Endothelial cell of umbilical vein (primary cell): ENCODE data around the gene SUGCT. TPM values are rescaled to one million over a fixed set of nuclear protein-coding genes. Genes with fewer than 3 reads are reported as not detected.

ENCODE experiments used
- BruUV-seq: library from RNA; stranded (reverse); fragments of 400-500 nt; replicated peaks from 2 replicates; lab custom pipeline; 2021; lab: Mats Ljungman, UMichigan
- CTCF ChIA-PET: fragments of 300-600, 350-600 bp; sonication (Branson Sonifier 250); formaldehyde crosslinking; loops from one replicate; lab custom pipeline; 2021; ENCODE audit warnings: antibody characterized with exemption, inconsistent platforms; lab: Charles Lee
- POLR2A ChIA-PET: fragments of 300-600, 350-600 bp; sonication (Branson Sonifier 250); formaldehyde crosslinking; loops from one replicate; lab custom pipeline; 2021; ENCODE audit warnings: antibody characterized with exemption, inconsistent platforms; lab: Charles Lee
- DNase-seq: peaks from one replicate; pipeline ENCODE4 v3.0.0-alpha.2; 2011; ENCODE audit warnings: low read depth, low spot score
- FAIRE-seq: peaks from 2 replicates; lab custom pipeline; 2011; peaks lifted over from hg19 to GRCh38; lab: Jason Lieb, UNC
- H2AFZ ChIP-seq: 2 replicates; pipeline ENCODE4 v1.6.0; 2012; ENCODE audit warnings: low read depth, low read length, control low read depth, inconsistent platforms
- H3K27ac ChIP-seq: 2 replicates; pipeline ENCODE4 v1.5.1; 2011; ENCODE audit warnings: low read depth, mild to moderate bottlenecking, control low read depth, low read length, moderate library complexity; ENCODE audit not compliant: insufficient read depth
- H3K27me3 ChIP-seq, 2 experiments: 2 replicates each; pipeline versions ENCODE4 v1.6.0 to v1.6.1; 2011; ENCODE audit warnings: low read length in 2 of 2, mixed read lengths in 1 of 2; ENCODE audit not compliant: control insufficient read depth in 2 of 2, insufficient read depth in 2 of 2
- H3K36me3 ChIP-seq, 2 experiments: 2 replicates in 1 of 2; 3 replicates in 1 of 2; pipeline ENCODE4 v1.5.1; 2011; ENCODE audit warnings: low read length in 2 of 2, mild to moderate bottlenecking in 1 of 2, moderate library complexity in 1 of 2; ENCODE audit not compliant: control insufficient read depth in 2 of 2, insufficient read depth in 2 of 2; ENCODE audit errors: extremely low read depth in 1 of 2
- H3K4me1 ChIP-seq: 3 replicates; pipeline ENCODE4 v1.5.1; 2011; ENCODE audit warnings: mild to moderate bottlenecking, low read length; ENCODE audit not compliant: control insufficient read depth, insufficient read depth; ENCODE audit errors: extremely low read depth
- H3K4me2 ChIP-seq: 2 replicates; pipeline ENCODE4 v1.6.1; 2011; ENCODE audit warnings: low read length, control low read depth, mixed read lengths; ENCODE audit not compliant: insufficient read depth
- H3K4me3 ChIP-seq, 3 experiments: fragments of 200-600 bp in 1 of 3; sonication (generic), shearing (Covaris generic) in 1 of 3; replicated peaks in 1 of 3; 2 replicates each; pipeline ENCODE4 v1.5.1; 2011 to 2016; ENCODE audit warnings: control low read depth in 3 of 3, low read length in 3 of 3, mild to moderate bottlenecking in 2 of 3, inconsistent platforms in 1 of 3, low read depth in 1 of 3, moderate library complexity in 1 of 3; ENCODE audit not compliant: insufficient read depth in 1 of 3
- H3K79me2 ChIP-seq: 2 replicates; pipeline ENCODE4 v1.6.0; 2012; ENCODE audit warnings: low read length, inconsistent platforms; ENCODE audit not compliant: control insufficient read depth, insufficient read depth
- H3K9ac ChIP-seq: replicated peaks from 2 replicates; pipeline ENCODE3; 2011; ENCODE audit warnings: low read length, control low read depth; ENCODE audit not compliant: insufficient read depth; ENCODE audit errors: extremely low read depth
- H3K9me1 ChIP-seq: replicated peaks from 3 replicates; pipeline ENCODE4 v1.6.0; 2011; ENCODE audit warnings: mild to moderate bottlenecking, low read length; ENCODE audit not compliant: control insufficient read depth, insufficient read depth; ENCODE audit errors: extremely low read depth
- H3K9me3 ChIP-seq: replicated peaks from 2 replicates; pipeline ENCODE4 v1.5.1; 2012; ENCODE audit warnings: low read length, inconsistent platforms; ENCODE audit not compliant: control insufficient read depth, insufficient read depth
- H4K20me1 ChIP-seq: replicated peaks from 2 replicates; pipeline ENCODE3; 2011; ENCODE audit warnings: mild to moderate bottlenecking, low read length; ENCODE audit not compliant: control insufficient read depth, insufficient read depth; ENCODE audit errors: extremely low read depth
- FOS ChIP-seq: IDR thresholded peaks from 2 replicates; pipeline ENCODE4 v1.6.1; 2011; ENCODE audit warnings: mild to moderate bottlenecking, low read length, moderate library complexity, borderline replicate concordance; ENCODE audit not compliant: insufficient read depth
- GATA2 ChIP-seq: IDR thresholded peaks from 2 replicates; pipeline ENCODE4 v1.7.0; 2011; ENCODE audit warnings: low read depth, mild to moderate bottlenecking, moderate library complexity, mixed read lengths, low read length; ENCODE audit not compliant: insufficient read length, insufficient read depth
- JUN ChIP-seq: IDR thresholded peaks from 2 replicates; pipeline ENCODE4 v1.6.1; 2011; ENCODE audit warnings: borderline replicate concordance, low read depth; ENCODE audit not compliant: insufficient read length, insufficient read depth
- MYC ChIP-seq: IDR thresholded peaks from one replicate; pipeline ENCODE4 v1.6.1; 2011; ENCODE audit warnings: mild to moderate bottlenecking, low read depth, low read length
- POLR2AphosphoS5 ChIP-seq: IDR thresholded peaks from 2 replicates; pipeline ENCODE4 v1.6.1; 2012; ENCODE audit warnings: low read depth, mild to moderate bottlenecking, control low read depth, low read length, moderate library complexity; ENCODE audit not compliant: insufficient read depth
- dilution Hi-C: fragments of 300-500 bp; cut with MboI; formaldehyde crosslinking; loops from one replicate; pipeline ENCODE4 v1.15.0; 2019; ENCODE audit warnings: low sequenced_read_pairs; ENCODE audit not compliant: extremely low pct_ligation_motif_present
- intact Hi-C: fragments of 100-400 bp; cut with micrococcal nuclease; formaldehyde crosslinking; loops from one replicate; pipeline ENCODE4 v1.10.0; 2022
- polyA plus RNA-seq, 4 experiments: library from polyadenylated mRNA; depleted of rRNA in 3 of 4; stranded (reverse) in 3 of 4; unstranded in 1 of 4; fragments of >200 nt; gene quantifications; 2 replicates each; pipeline versions ENCODE4 v1.2.1 to v1.2.3, GENCODE V29; 2011 to 2012; ENCODE audit warnings: missing spikeins in 1 of 4
- total RNA-seq: library from RNA; stranded (reverse); gene quantifications from 2 replicates; pipeline ENCODE4 v1.2.3, GENCODE V29; 2021
- TF ChIP-seq, protein P1 (sequence below), 2 donors: IDR thresholded peaks; 1 replicate in 1 of 2; 2 replicates in 1 of 2; pipeline ENCODE4 v1.5.1; 2011; ENCODE audit warnings: low read length in 2 of 2, mild to moderate bottlenecking in 2 of 2, moderate library complexity in 2 of 2, control low read depth in 1 of 2, inconsistent platforms in 1 of 2, low read depth in 1 of 2; ENCODE audit not compliant: insufficient read depth in 1 of 2; ENCODE audit errors: extremely low read depth in 1 of 2

Gene SUGCT
- total and polyA plus RNA-seq, 2 donors (not counting 3 experiments of a cell fraction or from before 2014, with no cell fraction given) = 1.2 to 1.4 TPM

DNA sequence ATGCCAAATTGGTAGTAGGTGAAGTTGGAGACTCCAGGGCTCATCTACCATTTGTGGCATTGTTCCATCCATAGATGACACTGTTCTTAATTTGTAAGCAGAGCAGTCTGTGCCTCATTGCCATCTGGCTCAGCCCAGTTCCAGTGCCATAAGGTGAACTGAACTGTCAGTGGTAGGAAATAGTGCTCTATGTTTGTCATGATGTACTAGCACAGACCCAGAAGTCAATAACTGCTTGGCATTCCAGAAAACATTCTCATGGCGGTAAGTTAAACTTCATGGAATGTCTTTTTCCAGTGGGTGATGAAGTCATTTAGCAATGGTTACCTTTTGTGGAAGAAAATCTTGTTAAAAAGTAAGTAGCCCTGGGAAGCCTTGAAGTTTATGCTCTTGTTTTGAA is 302.7 kb downstream of the SUGCT start:
- Histone ChIP-seq H2AFZ (peak overlapping the region; percentile 17), H4K20me1 (no peaks in the 10 kb centered on the region), H3K27me3 (no peaks in the 10 kb centered on the region), H3K79me2 (no peaks in the 10 kb centered on the region), H3K36me3 (no peaks in the 10 kb centered on the region), H3K4me2 (peak overlapping the region; percentile 27), H3K9me3 (no peaks in the 10 kb centered on the region), H3K4me3 (no peak overlapping the region), H3K27ac (peak overlapping the region; percentile 68), H3K4me1 (peaks cover 15% of the 10 kb centered on the region), H3K9me1 (no peaks in the 10 kb centered on the region), H3K9ac (no peak overlapping the region)
- intact Hi-C loops = no loop called here
- dilution Hi-C loops = no loop called here
- TF ChIP-seq, protein P1, sequence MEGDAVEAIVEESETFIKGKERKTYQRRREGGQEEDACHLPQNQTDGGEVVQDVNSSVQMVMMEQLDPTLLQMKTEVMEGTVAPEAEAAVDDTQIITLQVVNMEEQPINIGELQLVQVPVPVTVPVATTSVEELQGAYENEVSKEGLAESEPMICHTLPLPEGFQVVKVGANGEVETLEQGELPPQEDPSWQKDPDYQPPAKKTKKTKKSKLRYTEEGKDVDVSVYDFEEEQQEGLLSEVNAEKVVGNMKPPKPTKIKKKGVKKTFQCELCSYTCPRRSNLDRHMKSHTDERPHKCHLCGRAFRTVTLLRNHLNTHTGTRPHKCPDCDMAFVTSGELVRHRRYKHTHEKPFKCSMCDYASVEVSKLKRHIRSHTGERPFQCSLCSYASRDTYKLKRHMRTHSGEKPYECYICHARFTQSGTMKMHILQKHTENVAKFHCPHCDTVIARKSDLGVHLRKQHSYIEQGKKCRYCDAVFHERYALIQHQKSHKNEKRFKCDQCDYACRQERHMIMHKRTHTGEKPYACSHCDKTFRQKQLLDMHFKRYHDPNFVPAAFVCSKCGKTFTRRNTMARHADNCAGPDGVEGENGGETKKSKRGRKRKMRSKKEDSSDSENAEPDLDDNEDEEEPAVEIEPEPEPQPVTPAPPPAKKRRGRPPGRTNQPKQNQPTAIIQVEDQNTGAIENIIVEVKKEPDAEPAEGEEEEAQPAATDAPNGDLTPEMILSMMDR (IDR thresholded peaks at IDR 0.05; ENCODE audit: extremely low read depth in 1 of 2, insufficient read depth in 1 of 2, low read depth in 1 of 2, low read length in 2 of 2) = no peak
- no peak for TF ChIP-seq MYC
- TF ChIP-seq POLR2AphosphoS5 = peak; percentile 43
- TF ChIP-seq JUN = peak; percentile 43
- peak; percentile 46 for TF ChIP-seq FOS
- TF ChIP-seq GATA2 = no peak
- DNase-seq (peak; percentile 79), FAIRE-seq (peak; percentile 90)
- BruUV-seq = no TSS peak
- ChIA-PET CTCF (no interaction called here), POLR2A (no interaction called here)
